HEK293T (cell line): ENCODE results near the gene SLC20A1.

Source experiments
- CTCF ChIA-PET: fragments of 350-600 bp; formaldehyde crosslinking; extraction: SDS; loops from one replicate; lab custom pipeline; 2021; ENCODE audit warnings: antibody characterized with exemption, inconsistent platforms; lab: Yijun Ruan, JAX
- POLR2A ChIA-PET: fragments of 350-600 bp; formaldehyde crosslinking; extraction: SDS; loops from one replicate; lab custom pipeline; 2020; ENCODE audit warnings: antibody characterized with exemption, inconsistent platforms; lab: Yijun Ruan, JAX
- DNase-seq: peaks from one replicate; pipeline ENCODE4 v3.0.0; 2012; ENCODE audit warnings: mixed read lengths; ENCODE audit errors: extremely low spot score
- ARNT ChIP-seq: fragments of 450-650 bp; IDR thresholded peaks from 2 replicates; pipeline ENCODE4 v1.6.1; 2017; ENCODE audit warnings: mild to moderate bottlenecking
- BHLHE40 ChIP-seq: fragments of 450-650 bp; IDR thresholded peaks from 2 replicates; pipeline ENCODE4 v1.6.1; 2016; ENCODE audit warnings: mild to moderate bottlenecking, moderate library complexity, borderline replicate concordance
- CTBP1 ChIP-seq: fragments of 450-650 bp; IDR thresholded peaks from 2 replicates; pipeline ENCODE4 v1.6.1; 2016; ENCODE audit warnings: borderline replicate concordance
- ELF4 ChIP-seq: fragments of 450-650 bp; IDR thresholded peaks from 2 replicates; pipeline ENCODE4 v1.6.1; 2017; ENCODE audit warnings: antibody characterized with exemption
- FOXA1 ChIP-seq: fragments of 450-650 bp; IDR thresholded peaks from 2 replicates; pipeline ENCODE4 v1.6.1; 2016; ENCODE audit warnings: mild to moderate bottlenecking
- FOXK2 ChIP-seq: fragments of 450-650 bp; IDR thresholded peaks from 2 replicates; pipeline ENCODE4 v1.6.1; 2016; ENCODE audit warnings: mild to moderate bottlenecking
- FOXM1 ChIP-seq: fragments of 450-650 bp; IDR thresholded peaks from 2 replicates; pipeline ENCODE4 v1.6.1; 2017; ENCODE audit warnings: mild to moderate bottlenecking, borderline replicate concordance
- HDGF ChIP-seq: fragments of 450-650 bp; IDR thresholded peaks from 2 replicates; pipeline ENCODE4 v1.6.1; 2017; ENCODE audit warnings: antibody characterized with exemption, borderline replicate concordance
- L3MBTL2 ChIP-seq: fragments of 450-650 bp; conservative IDR thresholded peaks from 2 replicates; pipeline ENCODE4 v1.6.1; 2016; ENCODE audit warnings: mild to moderate bottlenecking
- LEF1 ChIP-seq: fragments of 450-650 bp; IDR thresholded peaks from 2 replicates; pipeline ENCODE4 v1.6.1; 2017; ENCODE audit warnings: mild to moderate bottlenecking, borderline replicate concordance
- NFRKB ChIP-seq: fragments of 450-650 bp; IDR thresholded peaks from 2 replicates; pipeline ENCODE4 v1.6.1; 2016; ENCODE audit warnings: mild to moderate bottlenecking, moderate library complexity
- PKNOX1 ChIP-seq: fragments of 450-650 bp; IDR thresholded peaks from 2 replicates; pipeline ENCODE4 v1.6.1; 2016
- SP1 ChIP-seq: fragments of 450-650 bp; IDR thresholded peaks from 2 replicates; pipeline ENCODE4 v1.6.1; 2017
- SUZ12 ChIP-seq: fragments of 450-650 bp; IDR thresholded peaks from 2 replicates; pipeline ENCODE4 v1.6.1; 2016; ENCODE audit warnings: mild to moderate bottlenecking
- TARDBP ChIP-seq: fragments of 450-650 bp; IDR thresholded peaks from 2 replicates; pipeline ENCODE4 v1.6.1; 2016
- ZNF384 ChIP-seq: fragments of 450-650 bp; IDR thresholded peaks from 2 replicates; pipeline ENCODE4 v1.6.1; 2016

The SLC20A1 gene

GRCh38 chr2:112660138-112660537, 14.4 kb downstream of the SLC20A1 start:
- POLR2A ChIA-PET, result no interaction called here
- CTCF ChIA-PET, result interaction anchor here (0.5 kb wide), 1 partner anchor 40 kb away, joined by 3 read pairs; no protein-coding TSS in a partner anchor
- no peak for TF ChIP-seq FOXA1
- no peak for TF ChIP-seq FOXK2
- no peak for TF ChIP-seq CTBP1
- TF ChIP-seq PKNOX1, result no peak
- TF ChIP-seq HDGF, result no peak
- TF ChIP-seq NFRKB, result no peak
- TF ChIP-seq LEF1, result no peak
- TF ChIP-seq TARDBP, result no peak
- no peak for TF ChIP-seq SUZ12
- TF ChIP-seq BHLHE40, result no peak
- TF ChIP-seq ELF4, result no peak
- no peak for TF ChIP-seq SP1
- no peak for TF ChIP-seq L3MBTL2
- no peak for TF ChIP-seq ZNF384
- no peak for TF ChIP-seq FOXM1
- DNase-seq, result no peak

GRCh38 chr2:112661656-112662305, 16.0 kb downstream of the SLC20A1 start:
- ChIA-PET CTCF (no interaction called here), POLR2A (no interaction called here)
- DNase-seq, result no peak
- TF ChIP-seq ZNF384 (no peak), FOXK2 (no peak), FOXA1 (no peak), SP1 (no peak), L3MBTL2 (no peak), CTBP1 (no peak), SUZ12 (no peak)

- TF ChIP-seq NFRKB (no peak), LEF1 (no peak), SUZ12 (no peak), CTBP1 (no peak)
- ChIA-PET CTCF (no interaction called here), POLR2A (interaction anchor here (1.0 kb wide), 1 partner anchor 12 kb away, joined by 4 read pairs; no protein-coding TSS in a partner anchor)
- DNase-seq, result no peak
Measured at GRCh38 chr2:112662704-112663103, 17.0 kb downstream of the SLC20A1 start.

GRCh38 chr2:112664689-112665088, 18.9 kb downstream of the SLC20A1 start:
- ChIA-PET CTCF (interaction anchor here (0.6 to 1.3 kb wide), 2 partner anchors 15 to 20 kb away, joined by 4 to 5 read pairs; no protein-coding TSS in a partner anchor), POLR2A (interaction anchor here (0.9 to 1.6 kb wide), 3 partner anchors 14 to 21 kb away, joined by 3 read pairs; partner anchors contain the start of gene SLC20A1)
- no peak for DNase-seq
- TF ChIP-seq SUZ12, result no peak
- TF ChIP-seq L3MBTL2, result no peak
- no peak for TF ChIP-seq FOXM1
- TF ChIP-seq NFRKB, result no peak
- TF ChIP-seq LEF1, result no peak
- TF ChIP-seq PKNOX1, result no peak
- no peak for TF ChIP-seq HDGF
- TF ChIP-seq SP1, result no peak
- no peak for TF ChIP-seq FOXK2
- no peak for TF ChIP-seq TARDBP
- TF ChIP-seq BHLHE40, result no peak
- TF ChIP-seq ELF4, result no peak
- no peak for TF ChIP-seq ARNT
- no peak for TF ChIP-seq CTBP1
- TF ChIP-seq ZNF384, result no peak
- no peak for TF ChIP-seq FOXA1

GRCh38 chr2:112665113-112665780, 19.5 kb downstream of the SLC20A1 start:
- CTCF ChIA-PET, result interaction anchor here (0.6 to 1.3 kb wide), 3 partner anchors 16 to 209 kb away, joined by 4 to 5 read pairs (median 4); no protein-coding TSS in a partner anchor
- DNase-seq, result no peak

More at GRCh38 chr2:112665113-112665780, 19.5 kb downstream of the SLC20A1 start:
- POLR2A ChIA-PET, result interaction anchor here (0.9 to 1.6 kb wide), 3 partner anchors 13 to 20 kb away, joined by 3 read pairs; partner anchors contain the start of gene SLC20A1
- TF ChIP-seq L3MBTL2 (no peak), SP1 (no peak), BHLHE40 (no peak), PKNOX1 (no peak), NFRKB (no peak), FOXK2 (no peak), ARNT (no peak), SUZ12 (no peak)
